SK-N-SH treated with all-trans-retinoic acid at 6 μM for 48 hours (cell line): ENCODE data around the gene SFMBT2.
A peak's percentile ranks its signal among the peaks of the same experiment; 100 is the strongest.

ENCODE experiments used
- ATAC-seq: fragments of 200-7000 bp; cut with Tn5 transposase; 3 replicates; pipeline ENCODE4 v1.9.1; 2020; ENCODE audit warnings: mild to moderate bottlenecking, moderate library complexity
- ARNTL ChIP-seq: fragments of 450-650 bp; formaldehyde crosslinking; IDR thresholded peaks from 2 replicates; pipeline ENCODE4 v1.5.0; 2020; ENCODE audit warnings: low read depth, mild to moderate bottlenecking, moderate library complexity, borderline replicate concordance
- CREB5 ChIP-seq: fragments of 250-450 bp; sonication (Bioruptor Pico); IDR thresholded peaks from 2 replicates; pipeline ENCODE4 v1.5.1; 2020; ENCODE audit warnings: low read depth, mild to moderate bottlenecking, moderate library complexity
- CSDC2 ChIP-seq: fragments of 250-450 bp; sonication (Bioruptor Pico); IDR thresholded peaks from 2 replicates; pipeline ENCODE4 v1.5.0; 2020; ENCODE audit warnings: mild to moderate bottlenecking, moderate library complexity
- CSRNP3 ChIP-seq: fragments of 250-450 bp; sonication (Bioruptor Pico); IDR thresholded peaks from 2 replicates; pipeline ENCODE4 v1.5.1; 2021; ENCODE audit warnings: mild to moderate bottlenecking, moderate library complexity
- ESRRG ChIP-seq: fragments of 250-450 bp; sonication (Bioruptor Pico); IDR thresholded peaks from 2 replicates; pipeline ENCODE4 v1.6.1; 2021; ENCODE audit warnings: mild to moderate bottlenecking
- ISL1 ChIP-seq: fragments of 250-450 bp; sonication (Bioruptor Pico); IDR thresholded peaks from 2 replicates; pipeline ENCODE4 v2.1.2; 2022; ENCODE audit warnings: mild to moderate bottlenecking, moderate library complexity
- OSR1 ChIP-seq: fragments of 250-450 bp; sonication (Bioruptor Pico); IDR thresholded peaks from 2 replicates; pipeline ENCODE4 v1.8.0; 2022; ENCODE audit warnings: moderate library complexity, mild to moderate bottlenecking, inconsistent platforms
- PATZ1 ChIP-seq: fragments of 250-450 bp; sonication (Bioruptor Pico); IDR thresholded peaks from 2 replicates; pipeline ENCODE4 v1.8.0; 2020; ENCODE audit warnings: mild to moderate bottlenecking, moderate library complexity, borderline replicate concordance
- PPARA ChIP-seq: fragments of 250-450 bp; sonication (Bioruptor Pico); IDR thresholded peaks from 2 replicates; pipeline ENCODE4 v1.5.0; 2020; ENCODE audit warnings: mild to moderate bottlenecking, borderline replicate concordance
- SNAI2 ChIP-seq: fragments of 250-450 bp; sonication (Bioruptor Pico); IDR thresholded peaks from 2 replicates; pipeline ENCODE4 v1.5.0; 2020; ENCODE audit warnings: mild to moderate bottlenecking, moderate library complexity
- TOX ChIP-seq: fragments of 250-450 bp; sonication (Bioruptor Pico); IDR thresholded peaks from 2 replicates; pipeline ENCODE4 v1.8.0; 2021; ENCODE audit warnings: mild to moderate bottlenecking, moderate library complexity, borderline replicate concordance
- TSHZ2 ChIP-seq: fragments of 250-450 bp; sonication (Bioruptor Pico); IDR thresholded peaks from 2 replicates; pipeline ENCODE4 v1.5.0; 2020; ENCODE audit warnings: mild to moderate bottlenecking, moderate library complexity
- ZC3H10 ChIP-seq: fragments of 250-450 bp; sonication (Bioruptor Pico); IDR thresholded peaks from 2 replicates; pipeline ENCODE4 v1.5.1; 2021; ENCODE audit warnings: mild to moderate bottlenecking, moderate library complexity
- ZFP3 ChIP-seq: fragments of 250-450 bp; sonication (Bioruptor Pico); IDR thresholded peaks from 2 replicates; pipeline ENCODE4 v1.5.0; 2020; ENCODE audit warnings: mild to moderate bottlenecking, moderate library complexity
- ZFP30 ChIP-seq: fragments of 450-650 bp; formaldehyde crosslinking; IDR thresholded peaks from 2 replicates; pipeline ENCODE4 v1.5.0; 2022; ENCODE audit warnings: mild to moderate bottlenecking, moderate library complexity
- ZNF70 ChIP-seq: fragments of 450-650 bp; formaldehyde crosslinking; IDR thresholded peaks from 2 replicates; pipeline ENCODE4 v1.5.0; 2020; ENCODE audit warnings: mild to moderate bottlenecking, moderate library complexity
- ZNF8 ChIP-seq: fragments of 450-650 bp; formaldehyde crosslinking; IDR thresholded peaks from 2 replicates; pipeline ENCODE4 v1.5.0; 2020; ENCODE audit warnings: mild to moderate bottlenecking, moderate library complexity

SFMBT2 gene

GRCh38 chr10:7302930-7303557 lies 107.8 kb downstream of the SFMBT2 start:
- no peak for ATAC-seq
- no peak for TF ChIP-seq PATZ1 (CRISPR knock-in tag)
- no peak for TF ChIP-seq TSHZ2 (CRISPR knock-in tag)
- TF ChIP-seq ZC3H10, result no peak
- TF ChIP-seq ISL1 (CRISPR knock-in tag), result peak; percentile 79

GRCh38 chr10:7302392-7302906 lies 108.4 kb downstream of the SFMBT2 start:
- ATAC-seq, result no peak
- TF ChIP-seq OSR1 (no peak), CSDC2 (CRISPR knock-in tag) (no peak), CSRNP3 (no peak), SNAI2 (no peak), ISL1 (CRISPR knock-in tag) (no peak), ZFP3 (CRISPR knock-in tag) (no peak), ZNF8 (CRISPR knock-in tag) (no peak), ZNF70 (CRISPR knock-in tag) (no peak), PPARA (CRISPR knock-in tag) (no peak), TOX (CRISPR knock-in tag) (no peak), ARNTL (CRISPR knock-in tag) (no peak), TSHZ2 (CRISPR knock-in tag) (no peak), CREB5 (CRISPR knock-in tag) (no peak), ZFP30 (CRISPR knock-in tag) (no peak), PATZ1 (CRISPR knock-in tag) (no peak), ESRRG (CRISPR knock-in tag) (no peak)
- TF ChIP-seq, all 23 proteins: peak for 0
